CD14-positive monocyte (primary cell): ENCODE measurements around the gene PLCH1. TPM values are rescaled to one million over a fixed set of nuclear protein-coding genes. Genes with fewer than 3 reads are reported as not detected.

Experiments used
- DNase-seq, 3 donors: peaks; one replicate each; pipeline ENCODE4 v3.0.0-alpha.2; 2011 to 2022
- H2AFZ ChIP-seq: 2 replicates; pipeline ENCODE4 v1.6.0; 2012; ENCODE audit warnings: mild to moderate bottlenecking, low read depth, low read length, inconsistent platforms; ENCODE audit not compliant: insufficient read depth, poor library complexity, severe bottlenecking
- H3K27ac ChIP-seq, 2 donors: 1 replicate in 1 of 2; 2 replicates in 1 of 2; pipeline ENCODE4 v1.5.1; 2012 to 2013; ENCODE audit warnings: low read length in 2 of 2, control low read depth in 1 of 2, inconsistent platforms in 1 of 2, low read depth in 1 of 2, mild to moderate bottlenecking in 1 of 2
- H3K27me3 ChIP-seq, 2 donors: one replicate each; pipeline versions ENCODE4 v1.6.0 to v1.6.1; 2011 to 2013; ENCODE audit warnings: low read length in 2 of 2; ENCODE audit not compliant: control insufficient read depth in 2 of 2, insufficient read depth in 2 of 2
- H3K36me3 ChIP-seq, 2 donors: replicated peaks in 1 of 2; 1 replicate in 1 of 2; 2 replicates in 1 of 2; pipeline versions ENCODE4 v1.5.1 to v1.6.1; 2012 to 2013; ENCODE audit warnings: low read length in 2 of 2, control low read depth in 1 of 2, inconsistent platforms in 1 of 2, mild to moderate bottlenecking in 1 of 2; ENCODE audit not compliant: insufficient read depth in 2 of 2, control insufficient read depth in 1 of 2
- H3K4me1 ChIP-seq, 2 donors: 1 replicate in 1 of 2; 2 replicates in 1 of 2; pipeline versions ENCODE4 v1.5.1 to v1.6.1; 2012 to 2013; ENCODE audit warnings: low read length in 2 of 2, control low read depth in 1 of 2, inconsistent platforms in 1 of 2, mild to moderate bottlenecking in 1 of 2, moderate library complexity in 1 of 2; ENCODE audit not compliant: insufficient read depth in 2 of 2, control insufficient read depth in 1 of 2
- H3K4me2 ChIP-seq: replicated peaks from 2 replicates; pipeline ENCODE3; 2012; ENCODE audit warnings: low read length, moderate library complexity, mild to moderate bottlenecking; ENCODE audit not compliant: poor library complexity, severe bottlenecking; ENCODE audit errors: extremely low read depth
- H3K4me3 ChIP-seq, 3 experiments: fragments of 200-600 bp in 1 of 3; sonication (generic) in 1 of 3; replicated peaks in 1 of 3; 1 replicate in 2 of 3; 2 replicates in 1 of 3; pipeline ENCODE4 v1.5.1; 2011 to 2013; ENCODE audit warnings: low read length in 3 of 3, mild to moderate bottlenecking in 3 of 3, control low read depth in 2 of 3, low read depth in 2 of 3, inconsistent platforms in 1 of 3, moderate library complexity in 1 of 3
- H3K79me2 ChIP-seq: 2 replicates; pipeline ENCODE4 v1.6.0; 2012; ENCODE audit warnings: mild to moderate bottlenecking, control low read depth, inconsistent platforms, low read length, moderate library complexity; ENCODE audit not compliant: insufficient read depth
- H3K9ac ChIP-seq: 2 replicates; pipeline ENCODE4 v1.6.0; 2017; ENCODE audit warnings: low read length, mild to moderate bottlenecking; ENCODE audit not compliant: insufficient read depth, poor library complexity, severe bottlenecking
- H3K9me3 ChIP-seq, 2 donors: replicated peaks in 1 of 2; 1 replicate in 1 of 2; 2 replicates in 1 of 2; pipeline versions ENCODE4 v1.5.1 to v1.6.1; 2012 to 2013; ENCODE audit warnings: low read length in 2 of 2, control low read depth in 1 of 2; ENCODE audit not compliant: control insufficient read depth in 1 of 2, insufficient read depth in 1 of 2
- H4K20me1 ChIP-seq: 2 replicates; pipeline ENCODE4 v1.6.0; 2012; ENCODE audit warnings: mild to moderate bottlenecking, low read length, control low read depth, moderate library complexity; ENCODE audit not compliant: insufficient read depth
- H3K27ac Mint-ChIP-seq, 7 donors: one replicate each; pipeline ENCODE4 v1.8.0; 2020; ENCODE audit warnings: mild to moderate bottlenecking in 7 of 7, mixed read lengths in 7 of 7, moderate library complexity in 6 of 7, inconsistent platforms in 2 of 7
- H3K27me3 Mint-ChIP-seq, 3 donors: one replicate each; pipeline ENCODE4 v1.8.0; 2021 to 2022; ENCODE audit warnings: low read depth in 3 of 3, mild to moderate bottlenecking in 3 of 3, mixed read lengths in 3 of 3, moderate library complexity in 3 of 3, inconsistent platforms in 1 of 3
- H3K36me3 Mint-ChIP-seq, 2 donors: one replicate each; pipeline ENCODE4 v1.8.0; 2020; ENCODE audit warnings: mixed read lengths in 2 of 2, inconsistent platforms in 1 of 2, mild to moderate bottlenecking in 1 of 2
- H3K4me1 Mint-ChIP-seq: one replicate; pipeline ENCODE4 v1.8.0; 2020; ENCODE audit warnings: mild to moderate bottlenecking, mixed read lengths
- H3K4me3 Mint-ChIP-seq, 2 donors: one replicate each; pipeline ENCODE4 v1.8.0; 2020; ENCODE audit warnings: mild to moderate bottlenecking in 2 of 2, mixed read lengths in 2 of 2, moderate library complexity in 1 of 2
- H3K9me3 Mint-ChIP-seq, 7 donors: one replicate each; pipeline ENCODE4 v1.8.0; 2020 to 2022; ENCODE audit warnings: mixed read lengths in 7 of 7, mild to moderate bottlenecking in 6 of 7, moderate library complexity in 6 of 7, inconsistent platforms in 2 of 7
- CTCF ChIP-seq: fragments of 200-600 bp; IDR thresholded peaks from one replicate; pipeline ENCODE4 v1.8.0; 2022; ENCODE audit warnings: antibody characterized with exemption, mild to moderate bottlenecking
- WGBS: methylation state at CpG from one replicate; pipeline ENCODE4 v1.1.5; 2013; ENCODE audit warnings: missing lambda C conversion rate; ENCODE audit not compliant: insufficient coverage; 5-methylcytosine and 5-hydroxymethylcytosine counted together
- intact Hi-C, 2 donors: fragments of 100-400 bp; cut with micrococcal nuclease; formaldehyde crosslinking; loops; one replicate each; pipeline versions ENCODE4 v1.15.0 to v1.15.1; 2023
- polyA plus RNA-seq, 3 donors: library from polyadenylated mRNA; depleted of rRNA in 1 of 3; unstranded in 2 of 3; stranded (reverse) in 1 of 3; fragments of 300-500 nt in 2 of 3; fragments of >200 nt in 1 of 3; fragmentation: Illumina TruSeq in 2 of 3; gene quantifications; 1 replicate in 2 of 3; 2 replicates in 1 of 3; pipeline ENCODE4 v1.2.3, GENCODE V29; 2012 to 2021

PLCH1 gene
- polyA plus RNA-seq, 3 donors: not detected

GRCh38 chr3:155747946-155748290 is 3.0 kb upstream of the PLCH1 start:
- H3K4me3 ChIP-seq: no peak overlapping the region
- H3K9ac ChIP-seq: no peak overlapping the region
- H2AFZ ChIP-seq: no peak overlapping the region
- no peak overlapping the region for H3K27ac ChIP-seq
- intact Hi-C loops: no loop called here
- no peaks in the 10 kb centered on the region for H3K36me3 ChIP-seq
- H3K4me1 ChIP-seq: peaks cover 22 to 25% of the 10 kb centered on the region in 2 donors
- Mint-ChIP-seq H3K36me3 (peaks cover 0 to 4% of the 10 kb centered on the region in 2 donors), H3K27me3 (peaks cover 50 to 59% (median 53%) of the 10 kb centered on the region in 3 donors), H3K4me3 (peak overlapping the region in 1 of 2 donors; percentile 18), H3K9me3 (peaks cover 0 to 10% (median 6%) of the 10 kb centered on the region in 7 donors), H3K27ac (no peak overlapping the region), H3K4me1 (peaks cover 25% of the 10 kb centered on the region)
- H4K20me1 ChIP-seq: no peaks in the 10 kb centered on the region
- no peaks in the 10 kb centered on the region for H3K79me2 ChIP-seq
- no peaks in the 10 kb centered on the region for H3K9me3 ChIP-seq
- WGBS: 88% methylated on average over 3 of the region's 3 CpGs
- no peak for DNase-seq
- no peak overlapping the region for H3K4me2 ChIP-seq
- no peak for TF ChIP-seq CTCF
- H3K27me3 ChIP-seq: peaks cover 39 to 55% of the 10 kb centered on the region in 2 donors

GRCh38 chr3:155747286-155747945 is 2.5 kb upstream of the PLCH1 start:
- Mint-ChIP-seq H3K4me1 (peaks cover 25% of the 10 kb centered on the region), H3K27ac (no peak overlapping the region), H3K9me3 (peaks cover 0 to 10% (median 6%) of the 10 kb centered on the region in 7 donors), H3K4me3 (peak overlapping the region in 1 of 2 donors; percentile 22), H3K27me3 (peaks cover 52 to 64% (median 58%) of the 10 kb centered on the region in 3 donors), H3K36me3 (peaks cover 0 to 4% of the 10 kb centered on the region in 2 donors)
- no peaks in the 10 kb centered on the region for H3K79me2 ChIP-seq
- no CpG with 5 or more reads among the region's 2 CpGs for WGBS
- no peak overlapping the region for H2AFZ ChIP-seq
- no peak overlapping the region for H3K4me3 ChIP-seq
- no peak for DNase-seq
- no peak overlapping the region for H3K27ac ChIP-seq
- no peak overlapping the region for H3K9ac ChIP-seq
- peaks cover 22 to 25% of the 10 kb centered on the region in 2 donors for H3K4me1 ChIP-seq
- no peaks in the 10 kb centered on the region for H3K9me3 ChIP-seq
- H4K20me1 ChIP-seq: no peaks in the 10 kb centered on the region
- H3K27me3 ChIP-seq: peaks cover 44 to 60% of the 10 kb centered on the region in 2 donors
- no peaks in the 10 kb centered on the region for H3K36me3 ChIP-seq
- intact Hi-C loops: no loop called here
- TF ChIP-seq CTCF: no peak
- no peak overlapping the region for H3K4me2 ChIP-seq
